HL-60/S4 treated with retinoic acid at 250 ng/mL for 4 days and 3 days (cell line): ENCODE measurements around the gene SLC22A14.
"Not testable (repeated sequence)": the region's sequence is repeated elsewhere in the genome, so short reads cannot be mapped to it uniquely, and the experiment has no call there.

ENCODE experiments used
- in situ Hi-C: fragments of 300-500 bp; cut with MboI; formaldehyde crosslinking; loops from 2 replicates; pipeline ENCODE4 v1.7.0; 2022; ENCODE audit warnings: low sequenced_read_pairs

Gene SLC22A14

GRCh38 chr3:38312356-38312755, 30.3 kb downstream of the SLC22A14 start:
- in situ Hi-C loops: no loop called here

- in situ Hi-C loops: no loop called here
Observed at GRCh38 chr3:38313263-38313662, 31.2 kb downstream of the SLC22A14 start.

GRCh38 chr3:38313695-38314094, 31.6 kb downstream of the SLC22A14 start:
- in situ Hi-C loops: no loop called here

GRCh38 chr3:38314112-38314763, 32.1 kb downstream of the SLC22A14 start:
- in situ Hi-C loops: no loop called here

- in situ Hi-C loops: no loop called here
Observed at GRCh38 chr3:38314764-38315487, 32.8 kb downstream of the SLC22A14 start.

GRCh38 chr3:38315488-38316230, 33.6 kb downstream of the SLC22A14 start:
- in situ Hi-C loops: no loop called here

- in situ Hi-C loops: no loop called here
Observed at GRCh38 chr3:38316356-38317191, 34.5 kb downstream of the SLC22A14 start.

GRCh38 chr3:38317192-38317759, 35.2 kb downstream of the SLC22A14 start:
- in situ Hi-C loops: no loop called here

- in situ Hi-C loops: no loop called here
Observed at GRCh38 chr3:38318766-38319671, 36.9 kb downstream of the SLC22A14 start.

- in situ Hi-C loops: not testable (repeated sequence)
Observed at GRCh38 chr3:38320638-38321037, 38.5 kb downstream of the SLC22A14 start.

- in situ Hi-C loops: no loop called here
Observed at GRCh38 chr3:38323060-38323459, 41.0 kb downstream of the SLC22A14 start.

GRCh38 chr3:38325256-38325655, 43.2 kb downstream of the SLC22A14 start:
- in situ Hi-C loops: no loop called here

- in situ Hi-C loops: no loop called here
Observed at GRCh38 chr3:38327335-38328009, 45.4 kb downstream of the SLC22A14 start.

GRCh38 chr3:38331257-38332022, 49.3 kb downstream of the SLC22A14 start:
- in situ Hi-C loops: no loop called here

- in situ Hi-C loops: no loop called here
Observed at GRCh38 chr3:38332201-38332600, 50.1 kb downstream of the SLC22A14 start.

GRCh38 chr3:38334142-38335055, 52.3 kb downstream of the SLC22A14 start:
- in situ Hi-C loops: no loop called here

- in situ Hi-C loops: no loop called here
Observed at GRCh38 chr3:38335263-38335662, 53.2 kb downstream of the SLC22A14 start.
